ENCODE measurements around the gene PAK2. TPM values are rescaled to one million over a fixed set of nuclear protein-coding genes. Genes with fewer than 3 reads are reported as not detected.

The PAK2 gene
- total RNA-seq, 1 experiment from 2014 or later = 33.5 TPM

Other genes with a start within 250 kb of the PAK2 start
- 9.5 and 13.6 TPM in 2 replicates for gene RNF168, start 236.1 kb upstream of the PAK2 start, total RNA-seq (2014; rRNA removed; shearing (Covaris generic))
- gene SMCO1, start 224.5 kb upstream of the PAK2 start, total RNA-seq (2014; rRNA removed; shearing (Covaris generic)) = not detected in 2 replicates
- 0.49 and 2.9 TPM in 2 replicates for gene WDR53, start 171.3 kb upstream of the PAK2 start, total RNA-seq (2014; rRNA removed; shearing (Covaris generic))
- 19.6 and 29.2 TPM in 2 replicates for gene FBXO45, start 171.2 kb upstream of the PAK2 start, total RNA-seq (2014; rRNA removed; shearing (Covaris generic))
- gene NRROS, start 100.2 kb upstream of the PAK2 start, total RNA-seq (2014; rRNA removed; shearing (Covaris generic)) = 7.1 and 11.6 TPM in 2 replicates
- 4.4 and 8.7 TPM in 2 replicates for gene CEP19, start 27.6 kb upstream of the PAK2 start, total RNA-seq (2014; rRNA removed; shearing (Covaris generic))
- 21.7 and 22.0 TPM in 2 replicates for gene PIGX, start 27.5 kb upstream of the PAK2 start, total RNA-seq (2014; rRNA removed; shearing (Covaris generic))
- gene SENP5, start 128.1 kb downstream of the PAK2 start, total RNA-seq (2014; rRNA removed; shearing (Covaris generic)) = 37.0 and 37.7 TPM in 2 replicates
- gene NCBP2, start 202.7 kb downstream of the PAK2 start, total RNA-seq (2014; rRNA removed; shearing (Covaris generic)) = 33.1 and 34.6 TPM in 2 replicates
- not detected in 2 replicates for gene PIGZ, start 229.0 kb downstream of the PAK2 start, total RNA-seq (2014; rRNA removed; shearing (Covaris generic))

Data from G401 (cell line).